ENCODE results near the gene IQGAP2. TPM values are rescaled to one million over a fixed set of nuclear protein-coding genes. Genes with fewer than 3 reads are reported as not detected.
A peak's percentile ranks its signal among the peaks of the same experiment; 100 is the strongest.

IQGAP2 gene
- total RNA-seq, 1 experiment from 2014 or later = 0.59 TPM

GRCh38 chr5:76715486-76715735, 312.3 kb downstream of the IQGAP2 start:
- in situ Hi-C loops (cut with HindIII; ENCODE audit: low pct_unique_long_range_greater_than_20kb, low sequenced_read_pairs) (no loop called here), intact Hi-C loops (cut with micrococcal nuclease; ENCODE audit: unreplicated experiment) (loop anchor here (5.0 kb wide), 1 partner anchor 52 kb away; no protein-coding TSS in a partner anchor)
- peaks cover 2% of the 10 kb centered on the region; the same call in 1 of the 2 replicates for H3K27me3 ChIP-seq (ENCODE audit: control insufficient read depth, insufficient read depth, low read length)
- ChIA-PET POLR2A (interaction anchor here (0.7 kb wide), 1 partner anchor 57 kb away, joined by 8 read pairs; no protein-coding TSS in a partner anchor), CTCF (interaction anchor here (0.6 to 1.2 kb wide), 2 partner anchors 11 to 59 kb away, joined by 3 to 5 read pairs; no protein-coding TSS in a partner anchor)
- BruUV-seq (replicated peaks) = no TSS peak
- no peaks in the 10 kb centered on the region for H3K36me3 ChIP-seq (ENCODE audit: control insufficient read depth, insufficient read depth, low read length)
- peak overlapping the region; percentile 83 to 91 for H3K4me3 ChIP-seq (ENCODE audit: low read depth in 2 of 2, low read length in 2 of 2)
- no peaks in the 10 kb centered on the region for H3K9me3 ChIP-seq (ENCODE audit: control insufficient read depth, insufficient read depth, low read depth, low read length)
- DNase-seq (ENCODE audit: low read depth, low spot score) (no peak), ATAC-seq (no peak)
- H3K4me1 ChIP-seq (ENCODE audit: control insufficient read depth, insufficient read depth, low read length) = peaks cover 12% of the 10 kb centered on the region; the same call in 1 of the 2 replicates
- H3K27ac ChIP-seq (ENCODE audit: low read length) = peak overlapping the region; percentile 71
- TF ChIP-seq SIN3A (IDR thresholded peaks at IDR 0.05; ENCODE audit: borderline replicate concordance, insufficient read depth, low read depth, low read length) (no peak), TCF7L2 (IDR thresholded peaks at IDR 0.05; ENCODE audit: low read depth, low read length) (no peak), REST (IDR thresholded peaks at IDR 0.05; ENCODE audit: insufficient read depth in 1 of 2, low read depth in 2 of 2, low read length in 1 of 2) (no peak), CTCF (IDR thresholded peaks at IDR 0.05) (no peak), POLR2AphosphoS5 (IDR thresholded peaks at IDR 0.05; ENCODE audit: low read depth, low read length) (no peak)

GRCh38 chr5:76715736-76716455, 312.8 kb downstream of the IQGAP2 start, which contains the start of gene F2R:
TSS of gene F2R (plus strand) at chr5:76716126. CDS start at chr5:76716308, 182 bp downstream.
- H3K4me1 ChIP-seq (ENCODE audit: control insufficient read depth, insufficient read depth, low read length) = peaks cover 12% of the 10 kb centered on the region; the same call in 1 of the 2 replicates
- DNase-seq (ENCODE audit: low read depth, low spot score) (no peak), ATAC-seq (peak; percentile 92)
- H3K27ac ChIP-seq (ENCODE audit: low read length) = peak within 1 kb of the TSS; percentile 80
- intact Hi-C loops (cut with micrococcal nuclease; ENCODE audit: unreplicated experiment) (loop anchor here (5.0 kb wide), 1 partner anchor 51 kb away; no protein-coding TSS in a partner anchor), in situ Hi-C loops (cut with HindIII; ENCODE audit: low pct_unique_long_range_greater_than_20kb, low sequenced_read_pairs) (no loop called here)
- ChIA-PET CTCF (interaction anchor here (0.6 to 1.2 kb wide), 2 partner anchors 11 to 59 kb away, joined by 3 to 5 read pairs; no protein-coding TSS in a partner anchor), POLR2A (interaction anchor here (0.7 kb wide), 1 partner anchor 56 kb away, joined by 8 read pairs; no protein-coding TSS in a partner anchor)
- no peaks in the 10 kb centered on the region for H3K36me3 ChIP-seq (ENCODE audit: control insufficient read depth, insufficient read depth, low read length)
- no TSS peak for BruUV-seq (replicated peaks)
- H3K4me3 ChIP-seq (ENCODE audit: low read depth in 2 of 2, low read length in 2 of 2) = peak within 1 kb of the TSS; percentile 83 to 91
- TF ChIP-seq SIN3A (IDR thresholded peaks at IDR 0.05; ENCODE audit: borderline replicate concordance, insufficient read depth, low read depth, low read length) (peak; percentile 64; the same call in 1 of the 2 replicates), POLR2AphosphoS5 (IDR thresholded peaks at IDR 0.05; ENCODE audit: low read depth, low read length) (no peak), CTCF (IDR thresholded peaks at IDR 0.05) (peak; percentile 87), REST (IDR thresholded peaks at IDR 0.05; ENCODE audit: insufficient read depth in 1 of 2, low read depth in 2 of 2, low read length in 1 of 2) (no peak), TCF7L2 (IDR thresholded peaks at IDR 0.05; ENCODE audit: low read depth, low read length) (no peak)
- H3K27me3 ChIP-seq (ENCODE audit: control insufficient read depth, insufficient read depth, low read length) = peaks cover 2% of the 10 kb centered on the region; the same call in 1 of the 2 replicates
- H3K9me3 ChIP-seq (ENCODE audit: control insufficient read depth, insufficient read depth, low read depth, low read length) = no peaks in the 10 kb centered on the region
